Measurements from ENCODE around the gene CAPG.

GRCh38 chr2:85390941-85391669 is 19.1 kb downstream of the CAPG start:
- TF ChIP-seq CTCF (IDR thresholded peaks at IDR 0.05): peak; percentile 45 to 62 (median 58)
- TF ChIP-seq EP300 (IDR thresholded peaks at IDR 0.05): no peak
- no peak for TF ChIP-seq POLR2AphosphoS5 (IDR thresholded peaks at IDR 0.05)

Measured in sigmoid colon (tissue), 4 donors.